ENCODE results near the gene S100A2.
"Not testable (repeated sequence)": the region's sequence is repeated elsewhere in the genome, so short reads cannot be mapped to it uniquely, and the experiment has no call there.

The S100A2 gene

DNA sequence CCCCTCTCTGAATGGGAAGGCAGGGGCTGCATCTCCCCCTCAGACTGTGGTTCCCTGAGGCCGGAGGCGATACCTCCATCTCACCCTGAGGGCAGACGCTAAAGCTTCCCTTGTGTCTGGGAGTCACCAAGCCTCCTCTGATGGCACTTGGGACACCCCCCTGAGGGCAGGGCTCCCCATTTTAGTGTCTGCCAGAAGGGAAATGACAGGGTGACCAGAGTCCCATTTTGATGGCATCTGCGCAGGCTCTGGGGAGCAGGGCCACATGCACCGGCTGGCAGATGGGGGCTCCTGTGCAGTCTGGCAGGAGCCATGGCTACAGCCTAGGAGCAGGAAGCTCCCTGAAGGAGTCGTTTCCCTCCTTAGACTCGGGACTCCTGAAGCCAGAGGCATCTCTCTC, 1.7 kb downstream of the S100A2 start:
- TF ChIP-seq, protein P1, sequence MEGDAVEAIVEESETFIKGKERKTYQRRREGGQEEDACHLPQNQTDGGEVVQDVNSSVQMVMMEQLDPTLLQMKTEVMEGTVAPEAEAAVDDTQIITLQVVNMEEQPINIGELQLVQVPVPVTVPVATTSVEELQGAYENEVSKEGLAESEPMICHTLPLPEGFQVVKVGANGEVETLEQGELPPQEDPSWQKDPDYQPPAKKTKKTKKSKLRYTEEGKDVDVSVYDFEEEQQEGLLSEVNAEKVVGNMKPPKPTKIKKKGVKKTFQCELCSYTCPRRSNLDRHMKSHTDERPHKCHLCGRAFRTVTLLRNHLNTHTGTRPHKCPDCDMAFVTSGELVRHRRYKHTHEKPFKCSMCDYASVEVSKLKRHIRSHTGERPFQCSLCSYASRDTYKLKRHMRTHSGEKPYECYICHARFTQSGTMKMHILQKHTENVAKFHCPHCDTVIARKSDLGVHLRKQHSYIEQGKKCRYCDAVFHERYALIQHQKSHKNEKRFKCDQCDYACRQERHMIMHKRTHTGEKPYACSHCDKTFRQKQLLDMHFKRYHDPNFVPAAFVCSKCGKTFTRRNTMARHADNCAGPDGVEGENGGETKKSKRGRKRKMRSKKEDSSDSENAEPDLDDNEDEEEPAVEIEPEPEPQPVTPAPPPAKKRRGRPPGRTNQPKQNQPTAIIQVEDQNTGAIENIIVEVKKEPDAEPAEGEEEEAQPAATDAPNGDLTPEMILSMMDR (IDR thresholded peaks at IDR 0.05; ENCODE audit: low read depth, low read length, missing control alignments) = no peak
- no peak overlapping the region for H3K4me3 ChIP-seq (ENCODE audit: low read depth, low read length)
- DNase-seq (ENCODE audit: low read depth) = no peak

DNA sequence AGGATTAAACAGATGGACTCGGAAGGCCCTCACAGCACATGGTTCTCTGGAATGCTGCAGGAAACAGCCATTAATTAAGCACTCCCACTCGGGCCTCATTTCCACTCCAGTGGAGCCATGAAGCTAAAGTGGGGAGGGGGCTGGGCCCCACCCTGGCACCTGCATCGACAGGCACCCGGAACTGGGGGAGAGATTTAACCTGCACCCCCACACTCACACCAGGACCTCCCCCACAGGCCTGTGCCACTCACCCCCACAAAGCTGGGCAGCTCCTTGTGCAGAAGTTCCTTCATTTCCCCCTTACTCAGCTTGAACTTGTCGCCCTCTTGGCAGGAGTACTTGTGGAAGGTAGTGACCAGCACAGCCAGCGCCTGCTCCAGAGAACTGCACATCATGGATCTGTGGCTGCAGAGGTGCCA, 2.2 kb downstream of the S100A2 start:
- TF ChIP-seq, protein P1 (IDR thresholded peaks at IDR 0.05; ENCODE audit: low read depth, low read length, missing control alignments) = no peak
- H3K4me3 ChIP-seq (ENCODE audit: low read depth, low read length) = no peak overlapping the region
- no peak for DNase-seq (ENCODE audit: low read depth)

DNA sequence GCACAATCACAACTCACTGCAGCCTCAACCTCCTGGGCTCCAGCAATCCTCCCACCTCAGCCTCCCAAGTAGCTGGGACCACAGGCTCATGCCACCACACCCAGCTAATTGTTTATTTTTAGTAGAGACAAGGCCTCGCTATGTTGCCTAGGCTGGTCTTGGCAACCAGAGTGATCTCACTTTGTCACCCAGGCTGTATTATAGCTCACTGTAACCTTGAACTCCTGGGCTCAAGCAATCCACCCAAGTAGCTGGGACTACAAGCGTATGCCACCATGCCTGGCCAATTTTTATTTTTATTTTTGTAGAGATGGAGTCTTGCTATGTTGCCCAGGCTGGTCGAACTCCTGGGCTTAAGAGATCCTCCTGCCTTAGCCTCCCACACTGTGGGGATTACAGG, 3.6 kb downstream of the S100A2 start:
- H3K4me3 ChIP-seq (ENCODE audit: low read depth, low read length); DNase-seq (ENCODE audit: low read depth): not testable (repeated sequence)

DNA sequence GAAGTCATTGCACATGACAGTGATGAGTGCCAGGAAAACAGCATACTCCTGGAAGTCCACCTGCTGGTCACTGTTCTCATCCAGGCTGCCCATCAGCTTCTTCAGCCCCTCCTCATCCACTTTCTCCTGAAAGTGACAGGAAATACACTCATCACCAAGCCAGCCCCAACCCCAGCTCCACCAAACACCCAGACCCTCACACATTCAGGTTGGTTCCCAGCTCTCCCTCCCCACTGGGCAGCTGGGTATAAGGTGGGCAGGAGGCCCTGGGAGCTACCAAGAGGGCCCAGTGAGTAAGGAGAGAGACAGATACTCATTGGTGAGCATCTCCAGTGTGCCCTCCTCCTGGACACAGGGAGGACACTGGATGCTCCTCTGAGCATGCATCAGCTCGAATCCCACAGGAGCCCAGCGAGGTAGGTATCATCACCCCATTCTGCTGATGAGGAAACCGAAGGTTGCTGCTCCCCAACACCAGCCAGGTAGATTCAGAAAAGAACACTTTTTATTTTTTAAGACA, 4.1 kb downstream of the S100A2 start:
- H3K4me3 ChIP-seq (ENCODE audit: low read depth, low read length) = no peak overlapping the region
- TF ChIP-seq, protein P1 (IDR thresholded peaks at IDR 0.05; ENCODE audit: low read depth, low read length, missing control alignments) = no peak
- DNase-seq (ENCODE audit: low read depth) = no peak

DNA sequence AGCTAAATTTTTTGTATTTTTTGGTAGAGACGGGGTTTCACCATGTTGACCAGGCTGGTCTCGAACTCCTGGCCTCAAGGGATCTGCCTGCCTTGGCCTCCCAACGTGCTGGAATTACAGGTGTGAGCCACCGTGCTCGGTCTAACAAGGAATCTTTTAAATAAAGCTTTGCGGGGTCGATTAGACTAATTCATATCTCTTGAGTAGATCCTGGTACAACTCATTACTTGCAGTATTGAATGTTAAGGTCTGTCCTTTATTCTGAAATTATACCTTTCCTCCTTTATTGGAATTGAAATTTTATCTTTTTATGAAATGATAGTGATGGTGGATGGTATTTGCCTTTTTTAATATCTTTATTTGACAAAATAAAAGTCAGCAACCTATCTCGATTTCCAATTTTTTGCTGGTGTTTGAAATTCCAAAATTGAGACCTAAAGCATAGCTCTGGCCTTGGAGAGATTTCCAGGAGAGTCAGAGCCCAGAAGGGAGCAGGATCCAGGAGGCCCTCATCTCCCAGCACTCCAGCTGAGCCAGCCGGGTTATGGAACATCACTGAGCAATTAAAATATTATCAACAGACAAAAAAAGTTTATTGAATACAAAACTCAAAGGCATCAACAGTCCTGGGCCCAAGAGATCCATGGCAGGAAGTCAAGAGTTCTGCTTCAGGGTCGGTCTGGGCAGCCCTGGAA, 4.7 kb downstream of the S100A2 start:
- TF ChIP-seq, protein P1 (IDR thresholded peaks at IDR 0.05; ENCODE audit: low read depth, low read length, missing control alignments) = no peak
- DNase-seq (ENCODE audit: low read depth) = no peak
- H3K4me3 ChIP-seq (ENCODE audit: low read depth, low read length) = no peak overlapping the region

DNA sequence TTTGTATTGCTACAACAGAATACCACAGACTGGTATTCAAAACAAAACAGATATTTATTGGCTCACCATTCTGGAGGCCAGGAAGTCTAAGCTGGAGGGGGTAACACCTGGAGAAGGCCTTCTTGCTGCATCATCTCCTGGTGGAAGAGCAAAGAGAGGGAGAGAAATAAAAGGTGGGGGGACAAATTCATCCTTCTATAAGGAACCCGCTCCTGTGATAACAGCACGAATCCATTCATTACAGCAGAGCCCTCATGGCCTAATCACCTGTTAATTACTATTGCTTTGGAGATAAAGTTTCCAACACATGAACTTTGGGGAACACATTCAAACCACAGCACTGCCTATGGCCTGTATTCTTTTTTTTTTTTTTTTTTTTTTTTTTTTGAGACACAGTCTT, 5.4 kb downstream of the S100A2 start:
- no peak for DNase-seq (ENCODE audit: low read depth)
- H3K4me3 ChIP-seq (ENCODE audit: low read depth, low read length) = no peak overlapping the region
- TF ChIP-seq, protein P1 (IDR thresholded peaks at IDR 0.05; ENCODE audit: low read depth, low read length, missing control alignments) = no peak

DNA sequence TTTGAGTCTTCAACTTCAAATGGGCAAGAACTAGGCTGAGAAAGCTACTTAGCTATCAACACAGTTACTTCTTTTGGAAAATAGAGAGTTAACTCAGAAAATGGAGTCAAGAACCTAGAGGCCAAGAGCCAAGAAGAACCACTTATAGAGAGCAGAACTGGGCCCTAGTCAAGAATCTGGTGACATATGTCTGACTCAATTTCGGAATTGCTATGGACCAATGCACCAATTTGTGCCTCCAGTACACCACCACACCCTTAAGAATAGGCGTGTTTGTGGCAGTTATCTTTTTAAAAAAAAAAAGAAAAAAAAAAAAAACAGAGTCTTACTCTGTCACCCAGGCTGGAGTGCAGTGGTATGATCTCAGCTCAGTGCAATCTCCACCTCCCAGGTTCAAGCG, 7.8 kb downstream of the S100A2 start:
- no peak overlapping the region for H3K4me3 ChIP-seq (ENCODE audit: low read depth, low read length)
- TF ChIP-seq, protein P1 (IDR thresholded peaks at IDR 0.05; ENCODE audit: low read depth, low read length, missing control alignments) = no peak
- DNase-seq (ENCODE audit: low read depth) = no peak

Data from GM12864 (cell line).